GM12875 (cell line): ENCODE results near the gene CPNE2.

ENCODE experiments used
- H3K4me3 ChIP-seq: one replicate; pipeline ENCODE4 v1.5.1; 2011; ENCODE audit warnings: low read depth, low read length, control low read depth
- TF ChIP-seq, protein P1 (sequence below): IDR thresholded peaks from 2 replicates; pipeline ENCODE4 v1.5.1; 2011; ENCODE audit warnings: low read depth, mild to moderate bottlenecking, control low read depth, inconsistent platforms, low read length, moderate library complexity, borderline replicate concordance; ENCODE audit not compliant: insufficient read depth

CPNE2 gene

GRCh38 chr16:57100445-57100844 lies 8.1 kb downstream of the CPNE2 start:
- H3K4me3 ChIP-seq: no peak overlapping the region
- TF ChIP-seq, protein P1, sequence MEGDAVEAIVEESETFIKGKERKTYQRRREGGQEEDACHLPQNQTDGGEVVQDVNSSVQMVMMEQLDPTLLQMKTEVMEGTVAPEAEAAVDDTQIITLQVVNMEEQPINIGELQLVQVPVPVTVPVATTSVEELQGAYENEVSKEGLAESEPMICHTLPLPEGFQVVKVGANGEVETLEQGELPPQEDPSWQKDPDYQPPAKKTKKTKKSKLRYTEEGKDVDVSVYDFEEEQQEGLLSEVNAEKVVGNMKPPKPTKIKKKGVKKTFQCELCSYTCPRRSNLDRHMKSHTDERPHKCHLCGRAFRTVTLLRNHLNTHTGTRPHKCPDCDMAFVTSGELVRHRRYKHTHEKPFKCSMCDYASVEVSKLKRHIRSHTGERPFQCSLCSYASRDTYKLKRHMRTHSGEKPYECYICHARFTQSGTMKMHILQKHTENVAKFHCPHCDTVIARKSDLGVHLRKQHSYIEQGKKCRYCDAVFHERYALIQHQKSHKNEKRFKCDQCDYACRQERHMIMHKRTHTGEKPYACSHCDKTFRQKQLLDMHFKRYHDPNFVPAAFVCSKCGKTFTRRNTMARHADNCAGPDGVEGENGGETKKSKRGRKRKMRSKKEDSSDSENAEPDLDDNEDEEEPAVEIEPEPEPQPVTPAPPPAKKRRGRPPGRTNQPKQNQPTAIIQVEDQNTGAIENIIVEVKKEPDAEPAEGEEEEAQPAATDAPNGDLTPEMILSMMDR: no peak

DNA sequence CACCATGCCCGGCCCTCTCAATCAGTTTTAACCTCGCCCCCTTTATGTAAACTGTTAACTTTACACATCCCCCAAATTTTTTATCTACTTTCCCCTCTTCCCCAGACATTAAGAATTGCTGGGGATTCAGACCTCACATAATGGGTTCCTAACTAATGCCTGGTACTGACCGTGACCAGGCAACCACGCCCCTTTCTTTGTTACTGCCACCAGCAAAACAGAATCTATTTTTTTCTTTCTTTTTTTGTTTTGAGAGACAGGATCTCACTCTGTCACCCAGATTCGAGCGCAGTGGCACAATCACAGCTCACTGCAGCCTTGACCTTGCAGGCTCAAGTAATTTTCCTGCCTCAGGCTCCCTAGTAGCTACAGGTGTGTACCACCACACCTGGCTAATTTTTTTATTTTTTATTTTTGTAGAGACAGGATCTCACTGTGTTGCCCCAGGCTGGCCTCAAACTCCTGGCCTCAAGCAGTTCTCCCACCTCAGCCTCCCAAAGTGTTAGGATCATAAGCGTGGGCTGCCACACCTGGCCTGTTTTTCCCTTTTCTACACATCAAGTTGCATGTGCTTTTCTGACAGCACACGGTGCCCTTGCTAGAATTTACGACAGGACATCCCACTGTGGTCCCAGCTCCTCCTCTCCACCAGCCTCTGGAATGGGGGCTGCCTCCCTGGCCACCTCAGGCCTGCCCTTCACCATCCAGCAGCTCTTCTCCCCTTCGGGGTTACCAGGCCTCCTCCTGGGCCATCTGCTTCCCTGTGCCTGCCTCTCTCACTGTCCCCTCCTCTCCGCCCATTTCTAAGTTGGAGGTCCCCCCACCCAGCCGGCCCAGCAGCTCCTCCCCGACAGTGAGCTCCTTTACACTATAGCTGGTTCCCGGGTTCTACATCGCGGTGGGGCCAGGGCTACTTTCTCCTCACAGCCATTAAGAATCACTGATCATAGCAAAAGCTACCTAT lies 10.8 kb downstream of the CPNE2 start:
- TF ChIP-seq, protein P1: no peak
- no peak overlapping the region for H3K4me3 ChIP-seq

DNA sequence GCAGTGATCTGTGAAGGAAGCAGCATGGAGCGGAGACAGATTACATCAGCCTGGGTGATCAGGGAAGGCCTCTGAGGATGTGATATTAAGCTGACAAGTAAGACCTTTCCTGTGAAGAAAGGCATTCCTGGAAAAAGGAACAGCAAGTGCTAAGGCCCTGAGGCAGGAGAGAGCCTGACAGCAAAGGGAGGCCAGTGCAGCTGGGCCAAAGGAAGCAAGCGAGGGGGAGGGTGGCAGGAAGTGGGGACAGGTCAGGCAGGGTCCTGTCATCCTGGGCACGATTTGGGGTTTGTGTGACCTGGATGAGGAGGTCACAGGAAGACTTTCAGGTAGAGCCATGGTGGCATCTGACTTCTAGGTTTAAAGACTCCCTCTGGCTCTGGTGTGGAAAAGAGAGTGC lies 12.3 kb downstream of the CPNE2 start:
- no peak overlapping the region for H3K4me3 ChIP-seq
- TF ChIP-seq, protein P1: no peak

GRCh38 chr16:57105184-57105583 lies 12.8 kb downstream of the CPNE2 start:
- no peak overlapping the region for H3K4me3 ChIP-seq
- TF ChIP-seq, protein P1: no peak

DNA sequence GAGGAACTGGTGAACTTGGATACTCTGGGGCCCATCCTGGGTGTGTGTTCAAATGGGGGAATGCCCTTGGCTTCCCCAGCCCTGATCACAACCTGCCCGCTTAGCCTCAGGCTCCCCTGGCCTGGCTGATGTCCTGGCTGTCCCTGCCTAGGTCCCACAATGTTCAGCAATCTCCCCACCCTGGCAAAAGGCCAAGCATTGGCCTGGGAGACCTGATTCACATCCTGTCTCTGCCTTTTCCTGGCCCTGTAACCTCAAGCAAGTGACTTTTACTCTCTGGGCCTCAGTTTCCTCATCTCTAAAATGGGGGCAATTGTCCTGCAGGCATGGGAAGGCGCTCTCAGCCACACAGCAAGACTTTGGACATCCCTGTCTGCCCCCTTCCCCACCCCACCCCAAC lies 14.4 kb downstream of the CPNE2 start:
- H3K4me3 ChIP-seq: no peak overlapping the region
- TF ChIP-seq, protein P1: no peak

DNA sequence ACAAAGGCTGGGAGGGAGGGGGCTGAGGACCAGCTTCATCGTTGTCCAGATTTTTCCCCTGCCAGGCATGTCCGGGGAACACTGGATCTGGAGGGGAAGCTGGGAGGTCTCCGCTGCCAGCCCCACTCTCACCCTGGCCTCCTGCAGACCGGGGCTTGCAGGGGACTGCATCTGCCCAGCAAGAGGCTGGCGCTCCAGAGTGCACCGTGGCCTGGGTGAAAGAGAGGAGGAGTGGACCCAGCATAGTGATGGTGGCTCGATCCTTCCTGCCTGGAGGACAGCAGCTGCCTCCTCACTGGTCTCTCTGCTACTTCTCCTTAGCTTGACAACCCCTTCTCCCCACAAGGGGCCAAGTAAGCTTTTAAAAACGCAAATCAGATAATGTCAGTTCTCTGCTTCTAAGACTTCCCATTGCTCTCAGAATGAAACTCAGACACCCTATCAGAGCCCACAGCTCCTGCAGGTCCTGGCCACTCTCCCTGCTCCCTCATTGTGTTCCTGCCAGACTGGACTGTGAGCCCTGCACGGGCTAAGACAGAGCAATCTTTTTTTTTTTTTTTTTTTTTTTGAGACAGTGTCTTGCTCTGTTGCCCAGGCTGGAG lies 15.0 kb downstream of the CPNE2 start:
- no peak overlapping the region for H3K4me3 ChIP-seq
- TF ChIP-seq, protein P1: no peak
